Fibroblast of lung (primary cell): ENCODE data around the gene CMTM3. TPM values are rescaled to one million over a fixed set of nuclear protein-coding genes. Genes with fewer than 3 reads are reported as not detected.

ENCODE experiments used
- DNase-seq, 2 donors: peaks; one replicate each; pipeline versions ENCODE4 v3.0.0 to v3.0.0-alpha.2; 2010; ENCODE audit warnings: low read depth in 2 of 2
- H2AFZ ChIP-seq: 2 replicates; pipeline ENCODE4 v1.5.1; 2012; ENCODE audit warnings: low read length, control low read depth, inconsistent platforms
- H3K27ac ChIP-seq: 2 replicates; pipeline ENCODE4 v1.5.1; 2011; ENCODE audit warnings: low read length, control low read depth; ENCODE audit not compliant: insufficient read depth
- H3K27me3 ChIP-seq: 2 replicates; pipeline ENCODE4 v1.5.1; 2011; ENCODE audit warnings: mild to moderate bottlenecking, low read length; ENCODE audit not compliant: control insufficient read depth, insufficient read depth
- H3K36me3 ChIP-seq: 2 replicates; pipeline ENCODE4 v1.5.1; 2011; ENCODE audit warnings: low read length; ENCODE audit not compliant: control insufficient read depth, insufficient read depth
- H3K4me1 ChIP-seq: 2 replicates; pipeline ENCODE4 v1.5.1; 2011; ENCODE audit warnings: low read length; ENCODE audit not compliant: control insufficient read depth, insufficient read depth; ENCODE audit errors: extremely low read depth
- H3K4me2 ChIP-seq: 2 replicates; pipeline ENCODE4 v1.5.1; 2011; ENCODE audit warnings: low read length, control low read depth; ENCODE audit not compliant: insufficient read depth; ENCODE audit errors: extremely low read depth
- H3K4me3 ChIP-seq, 4 experiments: fragments of 200-600 bp in 1 of 4; sonication (generic) in 1 of 4; replicated peaks in 1 of 4; 2 replicates each; pipeline ENCODE4 v1.5.1; 2011 to 2016; ENCODE audit warnings: low read length in 4 of 4, low read depth in 3 of 4, mild to moderate bottlenecking in 3 of 4, control low read depth in 2 of 4, inconsistent platforms in 1 of 4, mixed read lengths in 1 of 4; ENCODE audit not compliant: insufficient read depth in 1 of 4; ENCODE audit errors: control extremely low read depth in 1 of 4
- H3K79me2 ChIP-seq: 2 replicates; pipeline ENCODE4 v1.5.1; 2012; ENCODE audit warnings: mild to moderate bottlenecking, low read length, inconsistent platforms; ENCODE audit not compliant: control insufficient read depth, insufficient read depth
- H3K9ac ChIP-seq: 2 replicates; pipeline ENCODE4 v1.5.1; 2011; ENCODE audit warnings: mild to moderate bottlenecking, low read length, control low read depth; ENCODE audit not compliant: insufficient read depth
- H3K9me3 ChIP-seq: 2 replicates; pipeline ENCODE4 v1.5.1; 2012; ENCODE audit warnings: low read depth, low read length; ENCODE audit not compliant: control insufficient read depth, insufficient read depth
- H4K20me1 ChIP-seq: 2 replicates; pipeline ENCODE4 v1.5.1; 2011; ENCODE audit warnings: low read length; ENCODE audit not compliant: control insufficient read depth, insufficient read depth; ENCODE audit errors: extremely low read depth
- CTCF ChIP-seq, 2 donors: IDR thresholded peaks in 1 of 2; conservative IDR thresholded peaks in 1 of 2; 1 replicate in 1 of 2; 2 replicates in 1 of 2; pipeline ENCODE4 v1.5.1; 2011 to 2012; ENCODE audit warnings: low read length in 2 of 2, control low read depth in 1 of 2, inconsistent platforms in 1 of 2, low read depth in 1 of 2, mild to moderate bottlenecking in 1 of 2
- EZH2 ChIP-seq: IDR thresholded peaks from 2 replicates; pipeline ENCODE4 v1.5.1; 2012; ENCODE audit warnings: low read length, control low read depth, mild to moderate bottlenecking; ENCODE audit errors: missing control alignments
- polyA plus RNA-seq, 2 donors: library from polyadenylated mRNA; depleted of rRNA in 1 of 2; stranded (reverse) in 1 of 2; unstranded in 1 of 2; fragments of >200 nt; gene quantifications; 2 replicates each; pipeline ENCODE4 v1.2.1, GENCODE V29; 2011 to 2012; ENCODE audit warnings: missing spikeins in 1 of 2
- total RNA-seq: library from RNA; depleted of rRNA; stranded (reverse); fragments of >200 nt; gene quantifications from 2 replicates; pipeline ENCODE4 v1.2.1, GENCODE V29; 2014

Gene CMTM3
- total and polyA plus RNA-seq, 2 donors (not counting 1 experiment from before 2014, with no cell fraction given), result 10.1 to 18.6 TPM

DNA sequence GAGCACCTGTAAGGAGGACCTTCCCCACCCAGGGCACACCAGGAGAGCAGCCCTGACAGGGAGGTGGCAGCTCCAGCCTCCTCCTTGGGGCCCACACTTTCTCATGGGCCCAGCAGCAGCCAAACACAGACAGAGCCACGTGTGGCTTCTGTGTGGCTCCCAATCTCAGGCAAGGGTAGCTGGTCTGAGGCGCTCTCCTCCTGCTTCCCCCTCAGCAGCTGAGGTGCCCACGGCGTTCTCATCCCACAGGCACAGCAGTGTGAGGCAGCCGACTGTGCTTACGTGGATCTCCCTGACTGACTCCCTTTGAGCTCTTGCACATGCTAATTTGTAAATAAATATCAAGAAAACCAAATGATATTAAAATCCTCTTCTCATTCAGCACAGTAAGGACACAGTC lies 30.9 kb downstream of the CMTM3 start:
- H4K20me1 ChIP-seq, result no peaks in the 10 kb centered on the region
- H3K4me1 ChIP-seq, result no peaks in the 10 kb centered on the region
- H3K9ac ChIP-seq, result no peak overlapping the region
- H3K9me3 ChIP-seq, result no peaks in the 10 kb centered on the region
- H3K36me3 ChIP-seq, result no peaks in the 10 kb centered on the region
- TF ChIP-seq CTCF (conservative IDR thresholded peaks at IDR 0.05 in 1 of 2, IDR thresholded peaks at IDR 0.05 in 1 of 2; ENCODE audit: low read depth in 1 of 2, low read length in 2 of 2) (no peak), EZH2 (no peak)
- no peak overlapping the region for H3K27ac ChIP-seq
- H2AFZ ChIP-seq, result no peak overlapping the region
- H3K79me2 ChIP-seq, result no peaks in the 10 kb centered on the region
- H3K27me3 ChIP-seq, result no peaks in the 10 kb centered on the region
- no peak overlapping the region for H3K4me2 ChIP-seq
- no peak for DNase-seq
- H3K4me3 ChIP-seq, result no peak overlapping the region

DNA sequence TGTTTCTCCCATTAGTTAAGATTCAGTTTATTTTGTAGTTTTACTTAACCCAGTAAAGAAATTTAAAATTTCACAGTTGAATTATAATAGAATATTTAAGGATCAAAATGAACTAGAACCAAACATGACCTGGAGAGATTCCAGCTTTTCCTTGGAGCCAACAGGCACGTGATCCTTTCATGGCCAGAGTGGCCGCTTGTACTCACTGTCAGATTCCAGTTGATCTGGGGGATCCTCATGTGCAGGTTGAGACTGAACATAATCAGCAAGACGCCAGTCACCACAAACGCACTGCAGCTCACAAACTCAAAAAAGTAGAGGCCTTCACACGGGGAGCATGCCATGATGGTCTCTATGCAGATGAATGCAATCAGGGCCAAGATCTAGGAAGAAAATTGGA lies 31.7 kb downstream of the CMTM3 start:
- TF ChIP-seq CTCF (conservative IDR thresholded peaks at IDR 0.05 in 1 of 2, IDR thresholded peaks at IDR 0.05 in 1 of 2; ENCODE audit: low read depth in 1 of 2, low read length in 2 of 2) (no peak), EZH2 (no peak)
- Histone ChIP-seq H4K20me1 (no peaks in the 10 kb centered on the region), H3K4me3 (no peak overlapping the region), H3K36me3 (no peaks in the 10 kb centered on the region), H3K27me3 (no peaks in the 10 kb centered on the region), H2AFZ (no peak overlapping the region), H3K4me2 (no peak overlapping the region), H3K79me2 (no peaks in the 10 kb centered on the region), H3K4me1 (no peaks in the 10 kb centered on the region), H3K9ac (no peak overlapping the region), H3K27ac (no peak overlapping the region), H3K9me3 (no peaks in the 10 kb centered on the region)
- DNase-seq, result no peak

DNA sequence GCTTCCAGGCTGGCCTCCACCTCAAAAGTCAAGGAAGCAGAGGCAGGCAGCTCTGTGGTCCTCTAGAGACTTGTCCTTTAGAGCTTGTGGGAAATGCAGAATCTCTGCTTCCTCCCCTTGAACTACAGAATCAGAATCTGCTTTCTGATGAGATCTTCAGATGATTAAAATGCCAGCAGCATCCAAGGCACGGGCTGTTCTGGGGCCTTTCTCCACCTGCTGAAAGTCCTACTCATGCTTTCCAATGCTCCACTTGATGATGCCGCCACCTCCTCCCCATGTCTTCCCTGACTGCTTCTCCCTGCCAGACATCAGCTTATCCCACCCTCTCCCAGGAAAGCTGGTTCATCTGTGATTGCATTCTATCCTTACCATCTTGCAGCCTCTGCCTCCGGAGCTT lies 33.3 kb downstream of the CMTM3 start:
- Histone ChIP-seq H3K9ac (no peak overlapping the region), H3K79me2 (no peaks in the 10 kb centered on the region), H3K4me1 (no peaks in the 10 kb centered on the region), H4K20me1 (no peaks in the 10 kb centered on the region), H3K9me3 (no peaks in the 10 kb centered on the region), H3K27ac (no peak overlapping the region), H2AFZ (no peak overlapping the region), H3K4me2 (no peak overlapping the region), H3K36me3 (no peaks in the 10 kb centered on the region), H3K4me3 (no peak overlapping the region), H3K27me3 (no peaks in the 10 kb centered on the region)
- no peak for DNase-seq
- TF ChIP-seq EZH2 (no peak), CTCF (conservative IDR thresholded peaks at IDR 0.05 in 1 of 2, IDR thresholded peaks at IDR 0.05 in 1 of 2; ENCODE audit: low read depth in 1 of 2, low read length in 2 of 2) (no peak)
